Body of pancreas (tissue), 4 donors: Measurements from ENCODE around the gene CYP21A2. TPM values are rescaled to one million over a fixed set of nuclear protein-coding genes. Genes with fewer than 3 reads are reported as not detected.

Source experiments
- ATAC-seq: fragments of 150-250 bp; one replicate; pipeline ENCODE4 v1.9.1; 2016
- DNase-seq, 4 donors: peaks; one replicate each; pipeline ENCODE4 v3.0.0-alpha.2; 2019
- H3K27ac ChIP-seq, 4 donors: fragments of 200-600 bp; sonication (generic); 1 replicate in 3 of 4; 2 replicates in 1 of 4; pipeline versions ENCODE4 v1.5.1 to v1.6.1; 2016 to 2019; ENCODE audit warnings: mild to moderate bottlenecking in 1 of 4, mixed read lengths in 1 of 4, moderate library complexity in 1 of 4
- H3K27me3 ChIP-seq, 2 donors: fragments of 200-600 bp; sonication (generic); one replicate each; pipeline ENCODE4 v1.6.0; 2016; ENCODE audit warnings: mild to moderate bottlenecking in 1 of 2
- H3K36me3 ChIP-seq, 2 donors: fragments of 200-600 bp; sonication (generic); replicated peaks in 1 of 2; 2 replicates each; pipeline ENCODE4 v1.5.1; 2016; ENCODE audit warnings: low read depth in 2 of 2; ENCODE audit not compliant: insufficient read depth in 1 of 2
- H3K4me1 ChIP-seq: fragments of 200-600 bp; sonication (generic); one replicate; pipeline ENCODE4 v1.6.0; 2016
- H3K4me3 ChIP-seq, 2 donors: fragments of 200-600 bp; sonication (generic); 1 replicate in 1 of 2; 2 replicates in 1 of 2; pipeline ENCODE4 v1.5.1; 2016 to 2019
- H3K9me3 ChIP-seq, 3 donors: fragments of 200-600 bp; sonication (generic); 1 replicate in 2 of 3; 2 replicates in 1 of 3; pipeline ENCODE4 v1.5.1; 2016
- POLR2A ChIP-seq, 3 donors: fragments of 450-650 bp; IDR thresholded peaks; one replicate each; pipeline ENCODE4 v1.6.1; 2016; ENCODE audit warnings: antibody characterized with exemption in 3 of 3, mild to moderate bottlenecking in 2 of 3
- WGBS, 2 donors: methylation state at CpG; one replicate each; pipeline ENCODE4 v1.1.5; 2017; 5-methylcytosine and 5-hydroxymethylcytosine counted together
- intact Hi-C: fragments of 100-400 bp; cut with DNase I; formaldehyde crosslinking; loops from one replicate; pipeline ENCODE4 v1.15.1; 2023
- total RNA-seq, 2 donors: library from RNA; depleted of rRNA; stranded (reverse); fragments of >200 nt; gene quantifications; one replicate each; pipeline ENCODE4 v1.1.0, GENCODE V29; 2016
- TF ChIP-seq, protein P1 (sequence below), 7 experiments: fragments of 450-650 bp in 4 of 7; fragments of 200-600 bp in 3 of 7; sonication (generic) in 3 of 7; IDR thresholded peaks; one replicate each; pipeline ENCODE4 v1.5.1; 2016 to 2019; ENCODE audit warnings: antibody characterized with exemption in 7 of 7

Gene CYP21A2
- total RNA-seq, 2 donors from 2014 or later = 0.52 TPM; not detected in 1

DNA sequence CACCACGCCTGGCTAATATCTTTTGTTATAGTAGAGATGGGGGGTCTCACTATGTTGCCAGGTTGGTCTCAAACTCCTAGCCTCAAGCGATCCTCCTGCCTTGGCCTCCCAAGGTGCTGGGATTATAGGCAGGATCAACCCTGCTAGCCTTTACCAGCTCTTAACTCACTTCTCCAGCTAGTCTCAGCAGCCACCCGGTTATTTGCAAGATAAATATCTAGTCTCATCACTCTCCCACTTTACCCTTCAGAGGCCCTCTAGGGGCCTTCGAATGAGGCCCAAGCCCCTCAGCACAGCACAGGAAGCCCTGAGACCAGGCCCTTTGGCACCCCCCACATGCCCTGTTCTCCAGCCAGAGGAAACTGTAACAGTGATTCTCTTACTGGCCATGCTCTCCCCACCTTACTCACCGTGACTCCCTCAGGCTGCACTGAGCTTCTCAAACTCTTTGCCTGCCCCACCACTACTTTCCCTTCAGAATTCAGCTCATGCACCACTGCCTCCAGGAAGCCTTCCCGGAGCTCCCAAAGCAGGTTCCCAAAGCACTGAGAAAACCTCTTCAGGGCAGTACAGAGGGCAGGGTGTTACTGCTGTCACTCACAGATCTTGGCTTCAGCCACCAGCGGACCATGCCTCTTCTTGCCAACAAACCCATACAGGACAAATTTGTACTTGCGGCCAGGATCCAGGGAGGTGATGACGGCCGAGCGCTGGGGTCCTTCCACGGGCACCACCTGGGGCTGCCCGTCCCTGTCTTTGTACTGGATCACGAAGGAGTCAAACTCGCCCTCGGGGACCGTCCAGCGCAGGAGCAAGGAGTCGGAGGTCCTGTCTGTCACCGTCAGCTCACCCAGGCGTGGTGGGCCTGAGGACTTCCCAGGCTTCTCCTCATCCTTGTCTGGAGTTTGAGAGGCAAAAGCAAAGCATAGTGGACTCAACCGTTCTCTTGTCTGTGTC is 45.9 kb downstream of the CYP21A2 start:
- ATAC-seq = no peak
- 78 to 79% methylated on average over 15 to 22 of the region's 22 CpGs for WGBS, 2 donors
- intact Hi-C loops = no loop called here
- H3K27me3 ChIP-seq = no peaks in the 10 kb centered on the region
- H3K4me1 ChIP-seq = peaks cover 12% of the 10 kb centered on the region
- no peak for TF ChIP-seq POLR2A (IDR thresholded peaks at IDR 0.05)
- TF ChIP-seq, protein P1, sequence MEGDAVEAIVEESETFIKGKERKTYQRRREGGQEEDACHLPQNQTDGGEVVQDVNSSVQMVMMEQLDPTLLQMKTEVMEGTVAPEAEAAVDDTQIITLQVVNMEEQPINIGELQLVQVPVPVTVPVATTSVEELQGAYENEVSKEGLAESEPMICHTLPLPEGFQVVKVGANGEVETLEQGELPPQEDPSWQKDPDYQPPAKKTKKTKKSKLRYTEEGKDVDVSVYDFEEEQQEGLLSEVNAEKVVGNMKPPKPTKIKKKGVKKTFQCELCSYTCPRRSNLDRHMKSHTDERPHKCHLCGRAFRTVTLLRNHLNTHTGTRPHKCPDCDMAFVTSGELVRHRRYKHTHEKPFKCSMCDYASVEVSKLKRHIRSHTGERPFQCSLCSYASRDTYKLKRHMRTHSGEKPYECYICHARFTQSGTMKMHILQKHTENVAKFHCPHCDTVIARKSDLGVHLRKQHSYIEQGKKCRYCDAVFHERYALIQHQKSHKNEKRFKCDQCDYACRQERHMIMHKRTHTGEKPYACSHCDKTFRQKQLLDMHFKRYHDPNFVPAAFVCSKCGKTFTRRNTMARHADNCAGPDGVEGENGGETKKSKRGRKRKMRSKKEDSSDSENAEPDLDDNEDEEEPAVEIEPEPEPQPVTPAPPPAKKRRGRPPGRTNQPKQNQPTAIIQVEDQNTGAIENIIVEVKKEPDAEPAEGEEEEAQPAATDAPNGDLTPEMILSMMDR (IDR thresholded peaks at IDR 0.05) = no peak
- no peaks in the 10 kb centered on the region for H3K9me3 ChIP-seq
- H3K36me3 ChIP-seq = no peaks in the 10 kb centered on the region
- no peak overlapping the region for H3K4me3 ChIP-seq
- H3K27ac ChIP-seq = no peak overlapping the region
- DNase-seq = no peak

DNA sequence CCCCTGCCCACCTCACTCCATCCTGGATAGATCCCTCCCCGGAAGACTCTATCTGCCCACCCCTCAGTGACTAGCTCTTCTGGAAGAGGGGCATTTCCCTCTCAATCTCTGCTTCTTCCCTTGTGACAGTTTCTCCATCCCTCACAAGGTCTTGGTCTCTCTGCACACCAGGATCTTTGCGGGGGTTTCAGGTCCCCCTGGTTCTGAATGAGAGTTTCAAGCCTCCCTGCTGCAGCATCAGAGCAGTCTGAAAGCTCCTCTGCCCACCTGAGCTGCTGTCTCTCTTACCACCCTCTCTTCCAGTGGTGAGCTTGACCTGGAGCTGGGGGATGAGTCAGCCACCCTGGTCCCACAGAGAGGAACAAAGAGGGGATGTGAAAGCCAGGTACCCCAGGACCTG is 46.6 kb downstream of the CYP21A2 start:
- TF ChIP-seq, protein P1 (IDR thresholded peaks at IDR 0.05) = no peak
- no peak overlapping the region for H3K27ac ChIP-seq
- no peak for ATAC-seq
- no peak overlapping the region for H3K4me3 ChIP-seq
- 71 to 79% methylated on average over 2 of the region's 2 CpGs for WGBS, 2 donors
- no peaks in the 10 kb centered on the region for H3K36me3 ChIP-seq
- H3K9me3 ChIP-seq = no peaks in the 10 kb centered on the region
- intact Hi-C loops = no loop called here
- no peak for DNase-seq
- H3K4me1 ChIP-seq = peaks cover 12% of the 10 kb centered on the region
- no peaks in the 10 kb centered on the region for H3K27me3 ChIP-seq

DNA sequence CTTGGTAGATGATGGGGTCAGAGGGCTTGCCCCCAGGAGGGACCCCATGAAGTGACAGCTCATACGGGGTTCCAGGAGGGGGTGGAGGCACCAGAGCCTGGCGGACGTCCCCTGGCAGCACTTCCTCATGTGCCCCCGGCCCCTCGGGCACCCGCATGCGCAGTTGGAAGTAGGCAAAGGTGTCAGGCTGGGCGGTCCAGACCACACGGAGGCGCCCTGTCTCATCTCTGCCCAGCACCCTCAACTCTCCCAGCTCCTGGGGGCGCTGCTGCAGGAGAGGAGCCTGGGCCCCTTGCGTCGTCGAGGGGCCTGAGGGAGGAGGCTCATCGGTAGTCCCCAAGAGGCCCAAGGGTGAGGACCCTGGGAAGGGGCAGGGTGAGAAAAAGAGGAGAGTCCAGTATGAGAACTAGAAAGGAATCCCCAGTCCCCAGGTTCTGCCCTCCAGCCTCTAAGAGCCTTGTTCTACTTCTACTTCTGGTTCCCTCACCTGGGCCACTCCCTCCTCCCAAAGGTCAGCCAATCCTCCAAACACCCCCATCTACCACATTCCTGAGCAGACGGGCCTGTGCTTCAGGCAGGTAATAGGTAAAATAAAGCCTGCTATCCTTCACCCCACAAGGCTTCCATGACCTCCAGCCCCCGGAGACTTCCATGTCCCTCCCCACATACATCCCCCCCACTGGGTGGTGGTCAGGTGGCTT is 47.7 kb downstream of the CYP21A2 start:
- H3K4me1 ChIP-seq = peaks cover 12% of the 10 kb centered on the region
- no peak overlapping the region for H3K4me3 ChIP-seq
- no peaks in the 10 kb centered on the region for H3K9me3 ChIP-seq
- ATAC-seq = no peak
- TF ChIP-seq, protein P1 (IDR thresholded peaks at IDR 0.05) = no peak
- no peak for TF ChIP-seq POLR2A (IDR thresholded peaks at IDR 0.05)
- no peaks in the 10 kb centered on the region for H3K27me3 ChIP-seq
- intact Hi-C loops = no loop called here
- no peaks in the 10 kb centered on the region for H3K36me3 ChIP-seq
- WGBS, 2 donors = 73 to 79% methylated on average over 16 to 17 of the region's 17 CpGs
- no peak for DNase-seq
- H3K27ac ChIP-seq = no peak overlapping the region

DNA sequence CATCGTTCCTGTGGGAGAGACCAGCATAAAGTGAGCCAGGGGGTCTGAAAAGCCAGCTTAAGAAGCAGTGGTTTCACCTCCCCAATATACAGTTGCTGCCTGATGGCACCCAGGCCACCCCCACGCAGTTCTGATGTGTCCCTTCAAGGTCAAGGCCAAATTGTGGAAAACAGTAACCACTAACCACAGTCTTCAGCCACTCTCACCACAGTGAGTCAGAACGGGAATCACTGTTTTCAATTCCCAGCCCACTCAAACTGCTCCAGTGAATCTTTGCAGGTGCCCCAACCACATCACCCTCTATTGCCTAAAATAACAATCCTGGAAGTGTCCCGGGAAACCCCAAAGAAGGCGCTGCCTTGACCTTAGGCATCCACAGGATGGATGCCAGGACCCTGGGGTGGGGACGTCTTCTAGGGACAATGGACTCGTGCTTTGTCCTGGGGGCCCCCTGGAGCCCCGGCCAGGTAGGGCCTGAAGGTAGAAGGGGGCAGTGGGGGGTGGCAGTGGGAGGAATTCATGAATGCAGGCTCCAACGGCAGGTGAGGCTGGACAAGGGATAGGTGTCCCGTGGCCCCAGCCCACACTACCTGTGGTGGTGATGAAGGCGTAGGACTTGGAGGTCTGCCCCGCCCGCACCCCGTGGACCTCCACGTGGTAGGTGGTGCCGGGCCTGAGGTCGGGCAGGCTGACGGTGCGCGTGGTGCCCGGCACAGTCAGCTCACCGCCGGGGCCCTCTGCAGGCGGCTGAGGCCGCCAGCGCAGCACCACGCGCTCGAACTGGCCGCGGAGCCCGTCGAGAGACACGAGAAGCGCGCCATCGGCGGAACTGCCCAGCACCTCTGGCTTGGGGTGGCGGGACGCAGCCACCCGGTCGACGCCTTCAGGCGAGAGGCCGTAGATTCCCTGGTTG is 48.7 kb downstream of the CYP21A2 start:
- Histone ChIP-seq H3K4me1 (peaks cover 12% of the 10 kb centered on the region), H3K4me3 (no peak overlapping the region), H3K9me3 (no peaks in the 10 kb centered on the region), H3K36me3 (no peaks in the 10 kb centered on the region), H3K27ac (peak overlapping the region in 1 of 4 donors; percentile 64), H3K27me3 (no peaks in the 10 kb centered on the region)
- intact Hi-C loops = no loop called here
- 34 to 47% methylated on average over 16 to 44 of the region's 45 CpGs for WGBS, 2 donors
- no peak for ATAC-seq
- no peak for TF ChIP-seq POLR2A (IDR thresholded peaks at IDR 0.05)
- TF ChIP-seq, protein P1 (IDR thresholded peaks at IDR 0.05) = no peak
- no peak for DNase-seq
